Lower leg skin (tissue), 3 donors: Measurements from ENCODE around the gene SLC5A9.

Experiments used
- POLR2A ChIP-seq, 2 donors: fragments of 450-650 bp; IDR thresholded peaks; one replicate each; pipeline ENCODE4 v1.6.1; 2016 to 2017; ENCODE audit warnings: antibody characterized with exemption in 2 of 2, mild to moderate bottlenecking in 1 of 2, moderate library complexity in 1 of 2
- TF ChIP-seq, protein P1 (sequence below), 3 donors: fragments of 450-650 bp; IDR thresholded peaks; one replicate each; pipeline ENCODE4 v1.5.1; 2016; ENCODE audit warnings: antibody characterized with exemption in 3 of 3, mild to moderate bottlenecking in 3 of 3, moderate library complexity in 2 of 3

DNA sequence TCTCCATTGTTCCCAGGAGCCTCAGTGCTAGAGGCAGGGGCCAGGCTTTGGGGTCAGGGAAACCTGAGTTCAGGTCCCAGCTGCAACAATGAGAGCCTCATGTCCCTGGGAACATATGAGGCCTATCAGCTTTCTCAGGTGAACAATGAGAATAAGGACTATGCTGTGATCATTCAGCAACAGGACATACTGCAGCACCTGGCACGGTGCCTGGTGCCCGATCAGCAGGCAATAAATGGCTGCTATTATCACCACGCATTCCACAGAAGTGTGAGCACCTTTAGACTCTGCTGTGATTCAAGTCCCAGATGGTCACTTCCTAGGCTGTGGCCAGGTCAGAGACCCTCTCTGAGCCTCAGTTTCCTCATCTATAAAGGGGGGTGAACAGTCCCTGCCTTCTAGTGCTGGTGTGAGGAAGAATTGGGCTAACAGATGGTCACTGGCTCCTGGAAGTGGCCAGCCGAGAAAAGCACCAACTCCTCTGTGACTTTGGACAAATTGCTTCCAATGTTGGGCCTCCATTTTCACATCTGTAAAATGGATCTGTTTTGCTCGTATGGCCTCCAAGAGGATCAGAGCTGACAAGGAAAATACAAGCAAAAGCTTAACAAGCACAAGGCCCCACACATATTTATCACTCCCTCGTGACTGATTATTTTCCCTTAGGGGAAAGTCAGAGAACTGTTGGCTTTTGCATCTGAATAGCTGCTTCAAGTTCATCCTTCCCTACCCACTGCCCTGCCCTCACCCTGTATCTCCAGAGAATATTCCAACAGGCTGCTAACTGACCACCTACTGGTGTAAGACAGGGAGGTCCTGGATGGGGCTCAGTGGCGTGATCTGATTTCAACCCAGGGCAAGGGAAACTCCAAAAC, 1.1 kb downstream of the SLC5A9 start:
- no peak for TF ChIP-seq POLR2A (IDR thresholded peaks at IDR 0.05)
- TF ChIP-seq, protein P1, sequence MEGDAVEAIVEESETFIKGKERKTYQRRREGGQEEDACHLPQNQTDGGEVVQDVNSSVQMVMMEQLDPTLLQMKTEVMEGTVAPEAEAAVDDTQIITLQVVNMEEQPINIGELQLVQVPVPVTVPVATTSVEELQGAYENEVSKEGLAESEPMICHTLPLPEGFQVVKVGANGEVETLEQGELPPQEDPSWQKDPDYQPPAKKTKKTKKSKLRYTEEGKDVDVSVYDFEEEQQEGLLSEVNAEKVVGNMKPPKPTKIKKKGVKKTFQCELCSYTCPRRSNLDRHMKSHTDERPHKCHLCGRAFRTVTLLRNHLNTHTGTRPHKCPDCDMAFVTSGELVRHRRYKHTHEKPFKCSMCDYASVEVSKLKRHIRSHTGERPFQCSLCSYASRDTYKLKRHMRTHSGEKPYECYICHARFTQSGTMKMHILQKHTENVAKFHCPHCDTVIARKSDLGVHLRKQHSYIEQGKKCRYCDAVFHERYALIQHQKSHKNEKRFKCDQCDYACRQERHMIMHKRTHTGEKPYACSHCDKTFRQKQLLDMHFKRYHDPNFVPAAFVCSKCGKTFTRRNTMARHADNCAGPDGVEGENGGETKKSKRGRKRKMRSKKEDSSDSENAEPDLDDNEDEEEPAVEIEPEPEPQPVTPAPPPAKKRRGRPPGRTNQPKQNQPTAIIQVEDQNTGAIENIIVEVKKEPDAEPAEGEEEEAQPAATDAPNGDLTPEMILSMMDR (IDR thresholded peaks at IDR 0.05): no peak
